ENCODE results near the gene SLC12A3.
"Not testable (repeated sequence)": the region's sequence is repeated elsewhere in the genome, so short reads cannot be mapped to it uniquely, and the experiment has no call there.

Gene SLC12A3

GRCh38 chr16:56869513-56870275 is 4.7 kb downstream of the SLC12A3 start:
- peak; percentile 24 for DNase-seq

GRCh38 chr16:56870276-56870888 is 5.4 kb downstream of the SLC12A3 start:
- DNase-seq: no peak

- DNase-seq: no peak
These were observed 6.2 kb downstream of the SLC12A3 start for GRCh38 chr16:56871172-56871593.

GRCh38 chr16:56872863-56873391 is 7.9 kb downstream of the SLC12A3 start:
- no peak for DNase-seq

GRCh38 chr16:56874800-56875199 is 9.8 kb downstream of the SLC12A3 start:
- no peak for DNase-seq

GRCh38 chr16:56876048-56876447 is 11.0 kb downstream of the SLC12A3 start:
- DNase-seq: no peak

GRCh38 chr16:56877486-56878182 is 12.6 kb downstream of the SLC12A3 start:
- no peak for DNase-seq

GRCh38 chr16:56878282-56878854 is 13.4 kb downstream of the SLC12A3 start:
- DNase-seq: no peak

- no peak for DNase-seq
These were observed 14.3 kb downstream of the SLC12A3 start for GRCh38 chr16:56879276-56879675.

GRCh38 chr16:56880176-56880575 is 15.2 kb downstream of the SLC12A3 start:
- no peak for DNase-seq

- DNase-seq: no peak
These were observed 15.7 kb downstream of the SLC12A3 start for GRCh38 chr16:56880685-56881084.

- DNase-seq: no peak
These were observed 17.2 kb downstream of the SLC12A3 start for GRCh38 chr16:56882077-56882800.

GRCh38 chr16:56883586-56883985 is 18.6 kb downstream of the SLC12A3 start:
- no peak for DNase-seq

- DNase-seq: no peak
These were observed 19.1 kb downstream of the SLC12A3 start for GRCh38 chr16:56884026-56884582.

GRCh38 chr16:56884929-56885328 is 19.9 kb downstream of the SLC12A3 start:
- DNase-seq: not testable (repeated sequence)

- DNase-seq: no peak
These were observed 20.6 kb downstream of the SLC12A3 start for GRCh38 chr16:56885446-56886162.

- no peak for DNase-seq
These were observed 21.3 kb downstream of the SLC12A3 start for GRCh38 chr16:56886296-56886695.

GRCh38 chr16:56886826-56887225 is 21.8 kb downstream of the SLC12A3 start:
- DNase-seq: no peak

GRCh38 chr16:56888806-56889205 is 23.8 kb downstream of the SLC12A3 start:
- DNase-seq: peak; percentile 5

- no peak for DNase-seq
These were observed 24.2 kb downstream of the SLC12A3 start for GRCh38 chr16:56889206-56889605.

GRCh38 chr16:56891685-56892084 is 26.7 kb downstream of the SLC12A3 start:
- no peak for DNase-seq

GRCh38 chr16:56892705-56893104 is 27.7 kb downstream of the SLC12A3 start:
- no peak for DNase-seq

Measured in CD4-positive, alpha-beta T cell treated with Interleukin-4 for 4 hours (primary cell).